H9 (cell line): ENCODE results near the gene SLC17A5. TPM values are rescaled to one million over a fixed set of nuclear protein-coding genes. Genes with fewer than 3 reads are reported as not detected.

Experiments
- DNase-seq: peaks from one replicate; pipeline ENCODE4 v3.0.0-alpha.2; 2017
- H2AFZ ChIP-seq: one replicate; pipeline ENCODE4 v1.6.1; 2013; ENCODE audit warnings: mild to moderate bottlenecking, low read length, control low read depth, moderate library complexity
- H2AK5ac ChIP-seq: 2 replicates; pipeline ENCODE4 v1.6.1; 2013; ENCODE audit warnings: low read length, control low read depth, mixed read lengths; ENCODE audit not compliant: insufficient read length
- H2BK120ac ChIP-seq: one replicate; pipeline ENCODE4 v1.6.1; 2013; ENCODE audit warnings: low read depth, mild to moderate bottlenecking, low read length, control low read depth, inconsistent platforms; ENCODE audit not compliant: poor library complexity, severe bottlenecking
- H2BK12ac ChIP-seq: 2 replicates; pipeline ENCODE4 v1.6.1; 2013; ENCODE audit warnings: low read length, control low read depth, mixed read lengths, low read depth; ENCODE audit not compliant: insufficient read length
- H2BK15ac ChIP-seq: 2 replicates; pipeline ENCODE4 v1.6.1; 2013; ENCODE audit warnings: low read depth, low read length, control low read depth
- H2BK20ac ChIP-seq: one replicate; pipeline ENCODE4 v1.6.1; 2013; ENCODE audit warnings: low read depth, mild to moderate bottlenecking, low read length, control low read depth, inconsistent platforms; ENCODE audit not compliant: poor library complexity, severe bottlenecking
- H2BK5ac ChIP-seq: 2 replicates; pipeline ENCODE4 v1.6.1; 2013; ENCODE audit warnings: low read length, control low read depth, mixed read lengths; ENCODE audit not compliant: insufficient read length
- H3K14ac ChIP-seq: 2 replicates; pipeline ENCODE4 v1.6.1; 2013; ENCODE audit warnings: low read length, control low read depth; ENCODE audit not compliant: insufficient read depth
- H3K18ac ChIP-seq: 2 replicates; pipeline ENCODE4 v1.6.1; 2013; ENCODE audit warnings: low read depth, mild to moderate bottlenecking, mixed read lengths, low read length, control low read depth; ENCODE audit not compliant: insufficient read length
- H3K23ac ChIP-seq: 2 replicates; pipeline ENCODE4 v1.6.1; 2013; ENCODE audit warnings: low read length, control low read depth, mixed read lengths, low read depth; ENCODE audit not compliant: insufficient read length
- H3K23me2 ChIP-seq: 2 replicates; pipeline ENCODE4 v1.6.1; 2013; ENCODE audit warnings: low read depth, mild to moderate bottlenecking, mixed read lengths, low read length, control low read depth; ENCODE audit not compliant: insufficient read length, poor library complexity, severe bottlenecking
- H3K27ac ChIP-seq: 2 replicates; pipeline ENCODE4 v1.5.1; 2013; ENCODE audit warnings: low read length, control low read depth, mixed read lengths, low read depth; ENCODE audit not compliant: insufficient read length
- H3K27me3 ChIP-seq: 2 replicates; pipeline ENCODE4 v1.6.1; 2013; ENCODE audit warnings: low read length, control low read depth, inconsistent platforms; ENCODE audit not compliant: insufficient read depth
- H3K4ac ChIP-seq: 2 replicates; pipeline ENCODE4 v1.6.1; 2013; ENCODE audit warnings: low read depth, mild to moderate bottlenecking, control low read depth, inconsistent platforms, low read length, moderate library complexity
- H3K4me1 ChIP-seq: 2 replicates; pipeline ENCODE4 v1.6.1; 2013; ENCODE audit warnings: low read length, control low read depth, inconsistent platforms; ENCODE audit not compliant: insufficient read depth
- H3K4me2 ChIP-seq: 2 replicates; pipeline ENCODE4 v1.6.1; 2013; ENCODE audit warnings: low read length, control low read depth, mixed read lengths; ENCODE audit not compliant: insufficient read length, insufficient read depth
- H3K56ac ChIP-seq: 2 replicates; pipeline ENCODE4 v1.6.1; 2013; ENCODE audit warnings: low read depth, mild to moderate bottlenecking, mixed read lengths, low read length, control low read depth; ENCODE audit not compliant: insufficient read length
- H3K79me1 ChIP-seq: 2 replicates; pipeline ENCODE4 v1.6.1; 2013; ENCODE audit warnings: low read depth, mild to moderate bottlenecking, moderate library complexity, low read length, control low read depth, inconsistent platforms; ENCODE audit not compliant: insufficient read depth, poor library complexity, severe bottlenecking
- H3K79me2 ChIP-seq: 2 replicates; pipeline ENCODE4 v1.6.1; 2013; ENCODE audit warnings: low read length, control low read depth, inconsistent platforms; ENCODE audit not compliant: insufficient read depth
- H3K9ac ChIP-seq: 2 replicates; pipeline ENCODE4 v1.6.1; 2013; ENCODE audit warnings: low read length, control low read depth, mixed read lengths; ENCODE audit not compliant: insufficient read length; ENCODE audit errors: extremely low read depth
- H3K9me3 ChIP-seq: one replicate; pipeline ENCODE4 v1.6.1; 2013; ENCODE audit warnings: low read depth, low read length, inconsistent platforms; ENCODE audit not compliant: control insufficient read depth
- H3T11ph ChIP-seq: one replicate; pipeline ENCODE4 v1.6.1; 2013; ENCODE audit warnings: mild to moderate bottlenecking, low read length, control low read depth, inconsistent platforms
- H4K20me1 ChIP-seq: one replicate; pipeline ENCODE4 v1.6.1; 2013; ENCODE audit not compliant: control insufficient read depth, insufficient read length, insufficient read depth
- H4K5ac ChIP-seq: 2 replicates; pipeline ENCODE4 v1.6.1; 2013; ENCODE audit warnings: low read depth, mild to moderate bottlenecking, mixed read lengths, low read length, control low read depth; ENCODE audit not compliant: insufficient read length
- H4K8ac ChIP-seq: replicated peaks from 2 replicates; pipeline ENCODE4 v1.6.1; 2013; ENCODE audit warnings: low read length, control low read depth, mixed read lengths, low read depth; ENCODE audit not compliant: insufficient read length
- H4K91ac ChIP-seq: 2 replicates; pipeline ENCODE4 v1.6.1; 2013; ENCODE audit warnings: low read depth, mild to moderate bottlenecking, moderate library complexity, mixed read lengths, low read length, control low read depth; ENCODE audit not compliant: insufficient read length
- H3K27ac Mint-ChIP-seq, 3 experiments: 2 replicates in 2 of 3; 3 replicates in 1 of 3; pipeline ENCODE4 v1.8.0; 2020 to 2021; ENCODE audit warnings: mixed read lengths in 3 of 3, mild to moderate bottlenecking in 1 of 3, moderate library complexity in 1 of 3
- H3K27me3 Mint-ChIP-seq: 2 replicates; pipeline ENCODE4 v1.8.0; 2021; ENCODE audit warnings: low read depth, mild to moderate bottlenecking, moderate library complexity, mixed read lengths
- H3K36me3 Mint-ChIP-seq, 3 experiments: 2 replicates in 2 of 3; 3 replicates in 1 of 3; pipeline ENCODE4 v1.8.0; 2020 to 2021; ENCODE audit warnings: low read depth in 3 of 3, mixed read lengths in 3 of 3; ENCODE audit not compliant: insufficient read depth in 1 of 3
- H3K4me1 Mint-ChIP-seq, 2 experiments: 2 replicates each; pipeline ENCODE4 v1.8.0; 2020; ENCODE audit warnings: mixed read lengths in 2 of 2
- H3K4me3 Mint-ChIP-seq, 2 experiments: 2 replicates in 1 of 2; 3 replicates in 1 of 2; pipeline ENCODE4 v1.8.0; 2020 to 2021; ENCODE audit warnings: mild to moderate bottlenecking in 2 of 2, mixed read lengths in 2 of 2, moderate library complexity in 1 of 2
- H3K9me3 Mint-ChIP-seq, 2 experiments: 2 replicates in 1 of 2; 3 replicates in 1 of 2; pipeline ENCODE4 v1.8.0; 2020; ENCODE audit warnings: mild to moderate bottlenecking in 2 of 2, mixed read lengths in 2 of 2, moderate library complexity in 1 of 2
- WGBS: extraction: QIAGEN DNeasy Blood & Tissue Kit; methylation state at CpG from one replicate; pipeline ENCODE4 v1.1.7; 2013; ENCODE audit warnings: missing lambda C conversion rate, low lambda C conversion rate, mixed read lengths; ENCODE audit not compliant: insufficient read length; ENCODE audit errors: extremely low coverage; 5-methylcytosine and 5-hydroxymethylcytosine counted together
- total RNA-seq: library from RNA; stranded (reverse); gene quantifications from 2 replicates; pipeline ENCODE4 v1.2.1, GENCODE V29; 2021
- TF ChIP-seq, protein P1 (sequence below): fragments of 200-600 bp; sonication (generic); conservative IDR thresholded peaks from 3 replicates; pipeline ENCODE4 v1.8.0; 2021; ENCODE audit warnings: antibody characterized with exemption, mild to moderate bottlenecking

The SLC17A5 gene
- total RNA-seq, 1 experiment from 2014 or later, result 8.9 TPM

DNA sequence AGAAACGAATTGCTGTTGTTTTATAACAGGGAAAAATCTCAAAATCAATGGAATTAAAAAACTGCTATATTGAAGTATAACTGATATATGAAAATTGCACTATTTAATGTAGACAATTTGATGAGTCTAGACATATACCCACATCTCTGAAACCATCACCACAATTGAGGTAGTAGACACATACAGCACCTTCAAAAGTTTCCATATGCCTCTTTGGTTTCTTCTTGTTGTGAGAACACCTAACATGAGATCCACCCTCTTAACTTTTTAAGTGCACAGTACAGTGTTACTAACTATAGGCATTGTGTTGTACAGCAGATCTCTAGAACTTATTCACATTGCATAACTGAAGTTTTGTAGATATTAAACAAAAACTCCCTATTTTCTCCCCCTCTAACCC is 14.0 kb upstream of the SLC17A5 start:
- Histone ChIP-seq H3K9ac (no peak overlapping the region), H3K4ac (no peak overlapping the region), H3K56ac (no peak overlapping the region), H2AFZ (no peak overlapping the region), H3K14ac (no peak overlapping the region), H2BK12ac (no peak overlapping the region), H3K27ac (no peak overlapping the region), H3K23me2 (no peaks in the 10 kb centered on the region), H3K4me1 (no peaks in the 10 kb centered on the region), H3K79me1 (no peaks in the 10 kb centered on the region), H2BK20ac (no peak overlapping the region), H3K18ac (no peak overlapping the region), H2BK120ac (no peak overlapping the region), H4K5ac (no peak overlapping the region), H3K23ac (no peak overlapping the region), H4K8ac (no peak overlapping the region), H4K91ac (no peak overlapping the region), H2AK5ac (no peak overlapping the region), H2BK5ac (no peak overlapping the region), H3T11ph (no peak overlapping the region), H3K79me2 (no peaks in the 10 kb centered on the region), H3K27me3 (no peaks in the 10 kb centered on the region), H2BK15ac (no peak overlapping the region), H4K20me1 (no peaks in the 10 kb centered on the region), H3K4me2 (no peak overlapping the region), H3K9me3 (no peaks in the 10 kb centered on the region)
- no CpG with 5 or more reads among the region's 1 CpG for WGBS
- Mint-ChIP-seq H3K9me3 (no peaks in the 10 kb centered on the region), H3K27ac (no peak overlapping the region), H3K4me1 (no peaks in the 10 kb centered on the region), H3K4me3 (no peak overlapping the region), H3K36me3 (no peaks in the 10 kb centered on the region; a peak in 1 of 7 replicates), H3K27me3 (peaks cover 7% of the 10 kb centered on the region)
- DNase-seq, result no peak
- TF ChIP-seq, protein P1, sequence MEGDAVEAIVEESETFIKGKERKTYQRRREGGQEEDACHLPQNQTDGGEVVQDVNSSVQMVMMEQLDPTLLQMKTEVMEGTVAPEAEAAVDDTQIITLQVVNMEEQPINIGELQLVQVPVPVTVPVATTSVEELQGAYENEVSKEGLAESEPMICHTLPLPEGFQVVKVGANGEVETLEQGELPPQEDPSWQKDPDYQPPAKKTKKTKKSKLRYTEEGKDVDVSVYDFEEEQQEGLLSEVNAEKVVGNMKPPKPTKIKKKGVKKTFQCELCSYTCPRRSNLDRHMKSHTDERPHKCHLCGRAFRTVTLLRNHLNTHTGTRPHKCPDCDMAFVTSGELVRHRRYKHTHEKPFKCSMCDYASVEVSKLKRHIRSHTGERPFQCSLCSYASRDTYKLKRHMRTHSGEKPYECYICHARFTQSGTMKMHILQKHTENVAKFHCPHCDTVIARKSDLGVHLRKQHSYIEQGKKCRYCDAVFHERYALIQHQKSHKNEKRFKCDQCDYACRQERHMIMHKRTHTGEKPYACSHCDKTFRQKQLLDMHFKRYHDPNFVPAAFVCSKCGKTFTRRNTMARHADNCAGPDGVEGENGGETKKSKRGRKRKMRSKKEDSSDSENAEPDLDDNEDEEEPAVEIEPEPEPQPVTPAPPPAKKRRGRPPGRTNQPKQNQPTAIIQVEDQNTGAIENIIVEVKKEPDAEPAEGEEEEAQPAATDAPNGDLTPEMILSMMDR, result no peak
